Progenitor cell of endocrine pancreas (in vitro differentiated cells): Measurements from ENCODE around the gene SLC34A3. TPM values are rescaled to one million over a fixed set of nuclear protein-coding genes. Genes with fewer than 3 reads are reported as not detected.

Source experiments
- DNase-seq: peaks from one replicate; pipeline ENCODE4 v3.0.0; 2021; ENCODE audit warnings: low spot score; ENCODE audit not compliant: unreplicated experiment
- H3K27ac Mint-ChIP-seq: 2 replicates; pipeline ENCODE4 v1.8.0; 2021; ENCODE audit warnings: mild to moderate bottlenecking, moderate library complexity, mixed read lengths
- H3K27me3 Mint-ChIP-seq: 2 replicates; pipeline ENCODE4 v1.8.0; 2021; ENCODE audit warnings: mixed read lengths
- H3K36me3 Mint-ChIP-seq: 2 replicates; pipeline ENCODE4 v1.8.0; 2022; ENCODE audit warnings: mixed read lengths; ENCODE audit not compliant: insufficient read depth
- H3K4me1 Mint-ChIP-seq: 2 replicates; pipeline ENCODE4 v1.8.0; 2021; ENCODE audit warnings: low read depth, mixed read lengths
- H3K4me3 Mint-ChIP-seq: 2 replicates; pipeline ENCODE4 v1.8.0; 2021; ENCODE audit warnings: low read depth, mild to moderate bottlenecking, moderate library complexity, mixed read lengths
- H3K9me3 Mint-ChIP-seq: 2 replicates; pipeline ENCODE4 v1.8.0; 2021; ENCODE audit warnings: low read depth, mixed read lengths
- CTCF ChIP-seq: fragments of 200-600 bp; sonication (generic); IDR thresholded peaks from one replicate; pipeline ENCODE4 v1.5.0; 2021; ENCODE audit warnings: antibody characterized with exemption, mild to moderate bottlenecking; ENCODE audit not compliant: unreplicated experiment
- total RNA-seq: library from RNA; stranded (reverse); gene quantifications from 2 replicates; pipeline ENCODE4 v1.2.1, GENCODE V29; 2021

SLC34A3 gene
- total RNA-seq, 1 donor from 2014 or later, result 0.26 TPM

DNA sequence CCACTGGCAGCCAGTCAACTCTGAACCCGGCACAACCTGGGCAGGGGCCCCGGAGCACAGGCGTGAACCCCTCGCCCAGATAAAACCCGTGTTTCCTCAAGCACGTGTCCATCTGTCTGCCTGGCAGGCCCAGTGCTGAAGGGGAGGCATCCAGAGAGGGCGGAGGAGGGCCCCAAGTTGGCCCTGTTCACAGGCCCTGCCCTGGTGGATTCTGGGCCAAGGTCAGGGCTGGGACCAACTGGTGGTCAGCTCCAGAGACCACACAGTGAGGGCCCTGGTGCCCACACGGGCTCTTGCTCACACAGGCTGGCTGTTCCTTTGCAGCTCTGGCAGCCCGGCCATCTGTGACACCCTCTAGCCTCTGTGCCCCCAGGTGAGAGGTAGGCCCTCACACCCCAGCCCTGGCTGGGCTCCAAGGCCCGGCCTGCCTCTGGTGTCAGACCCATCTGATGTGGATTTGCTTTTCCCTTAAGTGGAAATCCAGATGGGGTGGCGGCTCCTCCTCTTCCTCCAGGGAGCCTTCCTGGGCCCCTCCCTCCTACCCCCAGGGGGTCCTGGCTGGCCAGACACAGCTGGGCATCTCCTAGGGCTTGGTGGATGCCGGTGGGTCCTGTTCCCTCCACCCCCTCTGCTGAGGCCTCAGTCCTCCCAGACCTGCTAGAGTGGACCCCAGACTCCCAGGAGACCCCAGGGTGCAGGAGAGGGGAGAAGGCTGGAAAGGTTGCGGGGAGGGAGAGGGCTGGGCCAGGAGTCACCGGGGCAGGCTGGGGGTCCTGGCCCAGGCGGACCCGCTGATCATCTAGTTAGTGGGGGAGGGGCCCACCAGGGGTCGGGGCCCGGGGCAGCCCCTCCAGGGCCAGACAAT is 19.9 kb downstream of the SLC34A3 start:
- DNase-seq, result no peak
- Mint-ChIP-seq H3K4me1 (peaks cover 5% of the 10 kb centered on the region), H3K9me3 (no peaks in the 10 kb centered on the region), H3K27ac (no peak overlapping the region), H3K36me3 (no peaks in the 10 kb centered on the region), H3K4me3 (no peak overlapping the region), H3K27me3 (peaks cover 1% of the 10 kb centered on the region)
- TF ChIP-seq CTCF, result no peak

- no peak within 1 kb of the TSS for H3K27ac Mint-ChIP-seq
- no peak within 1 kb of the TSS for H3K4me3 Mint-ChIP-seq
- no peaks in the 10 kb centered on the region for H3K27me3 Mint-ChIP-seq
- no peaks in the 10 kb centered on the region for H3K36me3 Mint-ChIP-seq
- H3K4me1 Mint-ChIP-seq, result peaks cover 7% of the 10 kb centered on the region
- no peak for TF ChIP-seq CTCF
- no peaks in the 10 kb centered on the region for H3K9me3 Mint-ChIP-seq
- DNase-seq, result no peak
Observed at GRCh38 chr9:137251194-137251461, 20.4 kb downstream of the SLC34A3 start, which contains the start of gene STPG3. Gene STPG3, plus strand, starts transcription at chr9:137251286. Its CDS starts 1 bp downstream, at chr9:137251287.

DNA sequence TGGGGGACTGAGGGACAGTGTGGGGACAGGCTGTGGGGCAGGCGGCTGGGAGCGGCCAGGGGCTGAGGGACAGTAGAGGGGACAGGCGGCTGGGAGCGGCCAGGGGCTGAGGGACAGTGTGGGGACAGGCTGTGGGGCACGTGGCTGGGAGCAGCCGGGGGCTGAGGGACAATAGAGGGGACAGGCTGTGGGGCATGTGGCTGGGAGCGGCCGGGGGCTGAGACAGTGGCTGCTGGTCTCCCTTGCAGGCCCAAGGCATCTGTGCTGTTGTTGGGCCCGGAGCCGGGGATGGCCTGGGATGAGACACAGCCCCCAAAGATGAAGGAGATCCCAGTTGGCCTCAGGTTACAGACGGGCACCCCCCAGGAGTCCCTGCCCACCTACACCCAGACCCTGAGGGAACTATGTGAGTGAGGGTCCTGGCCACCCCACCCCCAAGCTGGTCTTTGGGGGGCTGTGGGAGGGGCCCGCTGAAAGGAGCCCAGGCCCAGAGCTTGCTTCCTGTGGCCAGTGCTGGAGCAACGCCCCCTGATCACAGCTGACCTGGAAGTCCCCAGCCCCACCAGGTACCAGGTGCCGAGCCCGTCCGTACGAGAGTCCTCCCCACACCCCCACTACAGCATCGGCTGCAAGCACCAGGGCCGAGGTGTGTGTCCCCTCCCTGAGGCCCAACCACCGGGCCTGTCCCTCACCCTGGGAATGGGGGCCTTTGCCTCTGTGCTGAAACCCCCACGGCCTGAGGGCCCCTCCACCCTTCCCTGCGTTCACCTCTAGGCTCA is 21.0 kb downstream of the SLC34A3 start:
- no peak overlapping the region for H3K27ac Mint-ChIP-seq
- H3K4me1 Mint-ChIP-seq, result peaks cover 8% of the 10 kb centered on the region
- no peak overlapping the region for H3K4me3 Mint-ChIP-seq
- TF ChIP-seq CTCF, result no peak
- no peaks in the 10 kb centered on the region for H3K36me3 Mint-ChIP-seq
- no peaks in the 10 kb centered on the region for H3K9me3 Mint-ChIP-seq
- H3K27me3 Mint-ChIP-seq, result no peaks in the 10 kb centered on the region
- DNase-seq, result no peak

- H3K4me1 Mint-ChIP-seq, result peaks cover 8% of the 10 kb centered on the region
- no peak for DNase-seq
- H3K27ac Mint-ChIP-seq, result no peak overlapping the region
- no peak overlapping the region for H3K4me3 Mint-ChIP-seq
- no peaks in the 10 kb centered on the region for H3K36me3 Mint-ChIP-seq
- H3K9me3 Mint-ChIP-seq, result no peaks in the 10 kb centered on the region
- no peak for TF ChIP-seq CTCF
- no peaks in the 10 kb centered on the region for H3K27me3 Mint-ChIP-seq
Observed at GRCh38 chr9:137252555-137253506, 22.1 kb downstream of the SLC34A3 start.
